ENCODE results near the gene NHS.

NHS gene

GRCh38 chrX:17550011-17550410 is 175.0 kb downstream of the NHS start:
- no peak for DNase-seq
- H3K27me3 ChIP-seq, result no peaks in the 10 kb centered on the region
- H3K9me3 ChIP-seq, result no peaks in the 10 kb centered on the region
- no peak overlapping the region for H3K27ac ChIP-seq
- no peaks in the 10 kb centered on the region for H3K36me3 ChIP-seq
- TF ChIP-seq CTCF (IDR thresholded peaks at IDR 0.05), result no peak
- H3K4me3 ChIP-seq, result no peak overlapping the region
- intact Hi-C loops (cut with DNase I; ENCODE audit: low total_unique reads), result no loop called here
- peaks cover 0 to 31% (median 12%) of the 10 kb centered on the region in 4 donors for H3K4me1 ChIP-seq

- Histone ChIP-seq H3K36me3 (no peaks in the 10 kb centered on the region), H3K27me3 (no peaks in the 10 kb centered on the region), H3K4me1 (peaks cover 0 to 48% (median 12%) of the 10 kb centered on the region in 4 donors), H3K4me3 (no peak overlapping the region), H3K9me3 (no peaks in the 10 kb centered on the region), H3K27ac (no peak overlapping the region)
- intact Hi-C loops (cut with DNase I; ENCODE audit: low total_unique reads), result no loop called here
- no peak for DNase-seq
- TF ChIP-seq CTCF (IDR thresholded peaks at IDR 0.05), result no peak
Observed at GRCh38 chrX:17552044-17552650, 177.1 kb downstream of the NHS start.

GRCh38 chrX:17553469-17553868 is 178.5 kb downstream of the NHS start:
- H3K27me3 ChIP-seq, result no peaks in the 10 kb centered on the region
- H3K9me3 ChIP-seq, result no peaks in the 10 kb centered on the region
- no peaks in the 10 kb centered on the region for H3K36me3 ChIP-seq
- intact Hi-C loops (cut with DNase I; ENCODE audit: low total_unique reads), result no loop called here
- no peak overlapping the region for H3K4me3 ChIP-seq
- peak; percentile 21 to 62 for DNase-seq
- peaks cover 0 to 39% (median 10%) of the 10 kb centered on the region in 4 donors for H3K4me1 ChIP-seq
- H3K27ac ChIP-seq, result peak overlapping the region; percentile 44 to 64
- no peak for TF ChIP-seq CTCF (IDR thresholded peaks at IDR 0.05)

- intact Hi-C loops (cut with DNase I; ENCODE audit: low total_unique reads), result no loop called here
- Histone ChIP-seq H3K4me1 (peaks cover 0 to 39% (median 10%) of the 10 kb centered on the region in 4 donors), H3K27ac (peak overlapping the region; percentile 44 to 64), H3K36me3 (no peaks in the 10 kb centered on the region), H3K9me3 (no peaks in the 10 kb centered on the region), H3K27me3 (no peaks in the 10 kb centered on the region), H3K4me3 (no peak overlapping the region)
- DNase-seq, result no peak
- no peak for TF ChIP-seq CTCF (IDR thresholded peaks at IDR 0.05)
Observed at GRCh38 chrX:17553961-17554482, 179.0 kb downstream of the NHS start.

GRCh38 chrX:17554914-17555313 is 179.9 kb downstream of the NHS start:
- Histone ChIP-seq H3K27ac (no peak overlapping the region), H3K36me3 (no peaks in the 10 kb centered on the region), H3K9me3 (no peaks in the 10 kb centered on the region), H3K4me1 (peaks cover 0 to 45% (median 11%) of the 10 kb centered on the region in 4 donors), H3K4me3 (no peak overlapping the region), H3K27me3 (no peaks in the 10 kb centered on the region)
- DNase-seq, result no peak
- intact Hi-C loops (cut with DNase I; ENCODE audit: low total_unique reads), result no loop called here
- no peak for TF ChIP-seq CTCF (IDR thresholded peaks at IDR 0.05)
